SK-N-SH treated with all-trans-retinoic acid at 6 μM for 48 hours (cell line): ENCODE measurements around the gene OSM.

ENCODE experiments used
- ARNTL ChIP-seq: fragments of 450-650 bp; formaldehyde crosslinking; IDR thresholded peaks from 2 replicates; pipeline ENCODE4 v1.5.0; 2020; ENCODE audit warnings: low read depth, mild to moderate bottlenecking, moderate library complexity, borderline replicate concordance
- BACH2 ChIP-seq: fragments of 250-450 bp; sonication (Bioruptor Pico); IDR thresholded peaks from 2 replicates; pipeline ENCODE4 v1.9.0; 2021; ENCODE audit warnings: mild to moderate bottlenecking, borderline replicate concordance
- CREB5 ChIP-seq: fragments of 250-450 bp; sonication (Bioruptor Pico); IDR thresholded peaks from 2 replicates; pipeline ENCODE4 v1.5.1; 2020; ENCODE audit warnings: low read depth, mild to moderate bottlenecking, moderate library complexity
- CSDC2 ChIP-seq: fragments of 250-450 bp; sonication (Bioruptor Pico); IDR thresholded peaks from 2 replicates; pipeline ENCODE4 v1.5.0; 2020; ENCODE audit warnings: mild to moderate bottlenecking, moderate library complexity
- CSRNP3 ChIP-seq: fragments of 250-450 bp; sonication (Bioruptor Pico); IDR thresholded peaks from 2 replicates; pipeline ENCODE4 v1.5.1; 2021; ENCODE audit warnings: mild to moderate bottlenecking, moderate library complexity
- OSR1 ChIP-seq: fragments of 250-450 bp; sonication (Bioruptor Pico); IDR thresholded peaks from 2 replicates; pipeline ENCODE4 v1.8.0; 2022; ENCODE audit warnings: moderate library complexity, mild to moderate bottlenecking, inconsistent platforms
- PATZ1 ChIP-seq: fragments of 250-450 bp; sonication (Bioruptor Pico); IDR thresholded peaks from 2 replicates; pipeline ENCODE4 v1.8.0; 2020; ENCODE audit warnings: mild to moderate bottlenecking, moderate library complexity, borderline replicate concordance
- POU6F1 ChIP-seq: fragments of 250-450 bp; sonication (Bioruptor Pico); IDR thresholded peaks from 2 replicates; pipeline ENCODE4 v1.8.0; 2021; ENCODE audit warnings: low read depth, mild to moderate bottlenecking, moderate library complexity, borderline replicate concordance
- PPARA ChIP-seq: fragments of 250-450 bp; sonication (Bioruptor Pico); IDR thresholded peaks from 2 replicates; pipeline ENCODE4 v1.5.0; 2020; ENCODE audit warnings: mild to moderate bottlenecking, borderline replicate concordance
- RARB ChIP-seq: fragments of 250-450 bp; sonication (Bioruptor Pico); IDR thresholded peaks from 2 replicates; pipeline ENCODE4 v1.8.0; 2021; ENCODE audit warnings: mild to moderate bottlenecking, moderate library complexity
- ZC3H10 ChIP-seq: fragments of 250-450 bp; sonication (Bioruptor Pico); IDR thresholded peaks from 2 replicates; pipeline ENCODE4 v1.5.1; 2021; ENCODE audit warnings: mild to moderate bottlenecking, moderate library complexity
- ZFP30 ChIP-seq: fragments of 450-650 bp; formaldehyde crosslinking; IDR thresholded peaks from 2 replicates; pipeline ENCODE4 v1.5.0; 2022; ENCODE audit warnings: mild to moderate bottlenecking, moderate library complexity

GRCh38 chr22:30246814-30247376 lies 19.8 kb downstream of the OSM start:
- TF ChIP-seq PATZ1 (CRISPR knock-in tag): no peak
- TF ChIP-seq ARNTL (CRISPR knock-in tag): no peak
- TF ChIP-seq BACH2: no peak
- TF ChIP-seq RARB (CRISPR knock-in tag): no peak
- no peak for TF ChIP-seq CSDC2
- no peak for TF ChIP-seq PPARA (CRISPR knock-in tag)
- TF ChIP-seq OSR1: no peak
- no peak for TF ChIP-seq CREB5 (CRISPR knock-in tag)
- no peak for TF ChIP-seq ZFP30 (CRISPR knock-in tag)
- TF ChIP-seq POU6F1 (CRISPR knock-in tag): no peak
- TF ChIP-seq ZC3H10: no peak
- no peak for TF ChIP-seq CSRNP3 (CRISPR knock-in tag)
